CD14-positive monocyte (primary cell): ENCODE measurements around the gene RAB25. TPM values are rescaled to one million over a fixed set of nuclear protein-coding genes. Genes with fewer than 3 reads are reported as not detected.

Source experiments
- DNase-seq, 3 donors: peaks; one replicate each; pipeline ENCODE4 v3.0.0-alpha.2; 2011 to 2022
- H2AFZ ChIP-seq: 2 replicates; pipeline ENCODE4 v1.6.0; 2012; ENCODE audit warnings: mild to moderate bottlenecking, low read depth, low read length, inconsistent platforms; ENCODE audit not compliant: insufficient read depth, poor library complexity, severe bottlenecking
- H3K27ac ChIP-seq, 2 donors: 1 replicate in 1 of 2; 2 replicates in 1 of 2; pipeline ENCODE4 v1.5.1; 2012 to 2013; ENCODE audit warnings: low read length in 2 of 2, control low read depth in 1 of 2, inconsistent platforms in 1 of 2, low read depth in 1 of 2, mild to moderate bottlenecking in 1 of 2
- H3K27me3 ChIP-seq, 2 donors: one replicate each; pipeline versions ENCODE4 v1.6.0 to v1.6.1; 2011 to 2013; ENCODE audit warnings: low read length in 2 of 2; ENCODE audit not compliant: control insufficient read depth in 2 of 2, insufficient read depth in 2 of 2
- H3K36me3 ChIP-seq, 2 donors: replicated peaks in 1 of 2; 1 replicate in 1 of 2; 2 replicates in 1 of 2; pipeline versions ENCODE4 v1.5.1 to v1.6.1; 2012 to 2013; ENCODE audit warnings: low read length in 2 of 2, control low read depth in 1 of 2, inconsistent platforms in 1 of 2, mild to moderate bottlenecking in 1 of 2; ENCODE audit not compliant: insufficient read depth in 2 of 2, control insufficient read depth in 1 of 2
- H3K4me1 ChIP-seq, 2 donors: 1 replicate in 1 of 2; 2 replicates in 1 of 2; pipeline versions ENCODE4 v1.5.1 to v1.6.1; 2012 to 2013; ENCODE audit warnings: low read length in 2 of 2, control low read depth in 1 of 2, inconsistent platforms in 1 of 2, mild to moderate bottlenecking in 1 of 2, moderate library complexity in 1 of 2; ENCODE audit not compliant: insufficient read depth in 2 of 2, control insufficient read depth in 1 of 2
- H3K4me2 ChIP-seq: replicated peaks from 2 replicates; pipeline ENCODE3; 2012; ENCODE audit warnings: low read length, moderate library complexity, mild to moderate bottlenecking; ENCODE audit not compliant: poor library complexity, severe bottlenecking; ENCODE audit errors: extremely low read depth
- H3K4me3 ChIP-seq, 3 experiments: fragments of 200-600 bp in 1 of 3; sonication (generic) in 1 of 3; replicated peaks in 1 of 3; 1 replicate in 2 of 3; 2 replicates in 1 of 3; pipeline ENCODE4 v1.5.1; 2011 to 2013; ENCODE audit warnings: low read length in 3 of 3, mild to moderate bottlenecking in 3 of 3, control low read depth in 2 of 3, low read depth in 2 of 3, inconsistent platforms in 1 of 3, moderate library complexity in 1 of 3
- H3K79me2 ChIP-seq: 2 replicates; pipeline ENCODE4 v1.6.0; 2012; ENCODE audit warnings: mild to moderate bottlenecking, control low read depth, inconsistent platforms, low read length, moderate library complexity; ENCODE audit not compliant: insufficient read depth
- H3K9ac ChIP-seq: 2 replicates; pipeline ENCODE4 v1.6.0; 2017; ENCODE audit warnings: low read length, mild to moderate bottlenecking; ENCODE audit not compliant: insufficient read depth, poor library complexity, severe bottlenecking
- H3K9me3 ChIP-seq, 2 donors: replicated peaks in 1 of 2; 1 replicate in 1 of 2; 2 replicates in 1 of 2; pipeline versions ENCODE4 v1.5.1 to v1.6.1; 2012 to 2013; ENCODE audit warnings: low read length in 2 of 2, control low read depth in 1 of 2; ENCODE audit not compliant: control insufficient read depth in 1 of 2, insufficient read depth in 1 of 2
- H4K20me1 ChIP-seq: 2 replicates; pipeline ENCODE4 v1.6.0; 2012; ENCODE audit warnings: mild to moderate bottlenecking, low read length, control low read depth, moderate library complexity; ENCODE audit not compliant: insufficient read depth
- H3K27ac Mint-ChIP-seq, 7 donors: one replicate each; pipeline ENCODE4 v1.8.0; 2020; ENCODE audit warnings: mild to moderate bottlenecking in 7 of 7, mixed read lengths in 7 of 7, moderate library complexity in 6 of 7, inconsistent platforms in 2 of 7
- H3K27me3 Mint-ChIP-seq, 3 donors: one replicate each; pipeline ENCODE4 v1.8.0; 2021 to 2022; ENCODE audit warnings: low read depth in 3 of 3, mild to moderate bottlenecking in 3 of 3, mixed read lengths in 3 of 3, moderate library complexity in 3 of 3, inconsistent platforms in 1 of 3
- H3K36me3 Mint-ChIP-seq, 2 donors: one replicate each; pipeline ENCODE4 v1.8.0; 2020; ENCODE audit warnings: mixed read lengths in 2 of 2, inconsistent platforms in 1 of 2, mild to moderate bottlenecking in 1 of 2
- H3K4me1 Mint-ChIP-seq: one replicate; pipeline ENCODE4 v1.8.0; 2020; ENCODE audit warnings: mild to moderate bottlenecking, mixed read lengths
- H3K4me3 Mint-ChIP-seq, 2 donors: one replicate each; pipeline ENCODE4 v1.8.0; 2020; ENCODE audit warnings: mild to moderate bottlenecking in 2 of 2, mixed read lengths in 2 of 2, moderate library complexity in 1 of 2
- H3K9me3 Mint-ChIP-seq, 7 donors: one replicate each; pipeline ENCODE4 v1.8.0; 2020 to 2022; ENCODE audit warnings: mixed read lengths in 7 of 7, mild to moderate bottlenecking in 6 of 7, moderate library complexity in 6 of 7, inconsistent platforms in 2 of 7
- CTCF ChIP-seq: fragments of 200-600 bp; IDR thresholded peaks from one replicate; pipeline ENCODE4 v1.8.0; 2022; ENCODE audit warnings: antibody characterized with exemption, mild to moderate bottlenecking
- WGBS: methylation state at CpG from one replicate; pipeline ENCODE4 v1.1.5; 2013; ENCODE audit warnings: missing lambda C conversion rate; ENCODE audit not compliant: insufficient coverage; 5-methylcytosine and 5-hydroxymethylcytosine counted together
- intact Hi-C, 2 donors: fragments of 100-400 bp; cut with micrococcal nuclease; formaldehyde crosslinking; loops; one replicate each; pipeline versions ENCODE4 v1.15.0 to v1.15.1; 2023
- polyA plus RNA-seq, 3 donors: library from polyadenylated mRNA; depleted of rRNA in 1 of 3; unstranded in 2 of 3; stranded (reverse) in 1 of 3; fragments of 300-500 nt in 2 of 3; fragments of >200 nt in 1 of 3; fragmentation: Illumina TruSeq in 2 of 3; gene quantifications; 1 replicate in 2 of 3; 2 replicates in 1 of 3; pipeline ENCODE4 v1.2.3, GENCODE V29; 2012 to 2021

RAB25 gene
- polyA plus RNA-seq, 3 donors = 0.23 TPM; not detected in 2

GRCh38 chr1:156086256-156086662 lies 25.3 kb downstream of the RAB25 start:
- Histone ChIP-seq H3K4me1 (peaks cover 33 to 39% of the 10 kb centered on the region in 2 donors), H3K4me2 (no peak overlapping the region), H3K27me3 (peaks cover 24 to 58% of the 10 kb centered on the region in 2 donors), H3K9me3 (peaks cover 0 to 4% of the 10 kb centered on the region in 2 donors), H3K9ac (no peak overlapping the region), H3K27ac (no peak overlapping the region), H4K20me1 (no peaks in the 10 kb centered on the region), H2AFZ (no peak overlapping the region), H3K79me2 (no peaks in the 10 kb centered on the region), H3K36me3 (no peaks in the 10 kb centered on the region), H3K4me3 (no peak overlapping the region)
- peak overlapping the region in 1 of 2 donors; percentile 73 for H3K4me3 Mint-ChIP-seq
- H3K36me3 Mint-ChIP-seq = peaks cover 6 to 8% of the 10 kb centered on the region in 2 donors
- no peak for TF ChIP-seq CTCF
- H3K9me3 Mint-ChIP-seq = peaks cover 0 to 8% (median 4%) of the 10 kb centered on the region in 7 donors
- H3K27ac Mint-ChIP-seq = no peak overlapping the region
- intact Hi-C loops = no loop called here
- 83% methylated on average over 1 of the region's 1 CpG for WGBS
- peaks cover 35% of the 10 kb centered on the region for H3K4me1 Mint-ChIP-seq
- no peak for DNase-seq
- H3K27me3 Mint-ChIP-seq = peaks cover 61 to 82% (median 71%) of the 10 kb centered on the region in 3 donors

GRCh38 chr1:156089704-156090103 lies 28.7 kb downstream of the RAB25 start:
- H3K27me3 ChIP-seq = peaks cover 8 to 60% of the 10 kb centered on the region in 2 donors
- H3K4me1 ChIP-seq = peaks cover 20 to 21% of the 10 kb centered on the region in 2 donors
- H3K4me3 Mint-ChIP-seq = peak overlapping the region in 1 of 2 donors; percentile 59
- WGBS = 53% methylated on average over 5 of the region's 6 CpGs
- peaks cover 0 to 5% (median 0%) of the 10 kb centered on the region in 7 donors for H3K9me3 Mint-ChIP-seq
- H3K4me3 ChIP-seq = peak overlapping the region in 1 of 3 experiments; percentile 60
- H3K9ac ChIP-seq = peak overlapping the region; percentile 20
- no peaks in the 10 kb centered on the region for H3K79me2 ChIP-seq
- no peaks in the 10 kb centered on the region for H3K36me3 ChIP-seq
- H3K4me2 ChIP-seq = peak overlapping the region; percentile 67
- no peak for TF ChIP-seq CTCF
- peak overlapping the region in 6 of 7 donors; percentile 35 to 97 (median 55) for H3K27ac Mint-ChIP-seq
- intact Hi-C loops = loop anchor here (1.0 to 10.0 kb wide), 4 partner anchors 41 to 138 kb away; no protein-coding TSS in a partner anchor
- no peak for DNase-seq
- peak overlapping the region; percentile 9 for H2AFZ ChIP-seq
- H3K27ac ChIP-seq = peak overlapping the region; percentile 30 to 88
- H3K27me3 Mint-ChIP-seq = peaks cover 67 to 82% (median 76%) of the 10 kb centered on the region in 3 donors
- H4K20me1 ChIP-seq = no peaks in the 10 kb centered on the region
- peaks cover 21% of the 10 kb centered on the region for H3K4me1 Mint-ChIP-seq
- no peaks in the 10 kb centered on the region for H3K9me3 ChIP-seq
- H3K36me3 Mint-ChIP-seq = no peaks in the 10 kb centered on the region
